Fibroblast of skin of right quadriceps (primary cell): ENCODE results near the gene TTC9C.
"Not testable (repeated sequence)": the region's sequence is repeated elsewhere in the genome, so short reads cannot be mapped to it uniquely, and the experiment has no call there.

Experiments
- DNase-seq: peaks from one replicate; pipeline ENCODE4 v3.0.0-alpha.2; 2013

TTC9C gene

GRCh38 chr11:62710001-62710345 lies 18.3 kb upstream of the TTC9C start:
- no peak for DNase-seq

- no peak for DNase-seq
Observed at GRCh38 chr11:62712276-62712812, 15.9 kb upstream of the TTC9C start.

- DNase-seq, result no peak
Observed at GRCh38 chr11:62712861-62713260, 15.4 kb upstream of the TTC9C start.

- no peak for DNase-seq
Observed at GRCh38 chr11:62713343-62713742, 14.9 kb upstream of the TTC9C start.

- no peak for DNase-seq
Observed at GRCh38 chr11:62715150-62716130, 12.8 kb upstream of the TTC9C start.

- DNase-seq, result no peak
Observed at GRCh38 chr11:62716206-62716605, 12.1 kb upstream of the TTC9C start.

GRCh38 chr11:62716816-62717215 lies 11.5 kb upstream of the TTC9C start:
- DNase-seq, result no peak

- no peak for DNase-seq
Observed at GRCh38 chr11:62719302-62719978, 8.8 kb upstream of the TTC9C start.

- DNase-seq, result peak; percentile 41
Observed at GRCh38 chr11:62721994-62722393, 6.3 kb upstream of the TTC9C start.

GRCh38 chr11:62724171-62724570 lies 4.1 kb upstream of the TTC9C start:
- no peak for DNase-seq

GRCh38 chr11:62725646-62726045 lies 2.6 kb upstream of the TTC9C start:
- no peak for DNase-seq

- no peak for DNase-seq
Observed at GRCh38 chr11:62726156-62726914, 2.0 kb upstream of the TTC9C start.

- DNase-seq, result no peak
Observed at GRCh38 chr11:62726915-62727164, 1.4 kb upstream of the TTC9C start.

- DNase-seq, result peak; percentile 100
Observed at GRCh38 chr11:62727165-62727871, 968 bp upstream of the TTC9C start, which contains the start of gene HNRNPUL2. TSS of gene HNRNPUL2 (minus strand) at chr11:62727457. CDS start at chr11:62727156, 301 bp downstream.

GRCh38 chr11:62727872-62728170 lies 465 bp upstream of the TTC9C start:
- DNase-seq, result peak; percentile 99

GRCh38 chr11:62730076-62730475 lies 1.8 kb downstream of the TTC9C start:
- not testable (repeated sequence) for DNase-seq

- DNase-seq, result peak; percentile 27
Observed at GRCh38 chr11:62732830-62733229, 4.5 kb downstream of the TTC9C start.

- no peak for DNase-seq
Observed at GRCh38 chr11:62737196-62737595, 8.9 kb downstream of the TTC9C start.

- DNase-seq, result no peak
Observed at GRCh38 chr11:62747475-62748160, 19.3 kb downstream of the TTC9C start.

- DNase-seq, result not testable (repeated sequence)
Observed at GRCh38 chr11:62749931-62750330, 21.6 kb downstream of the TTC9C start.

GRCh38 chr11:62752177-62752785 lies 24.0 kb downstream of the TTC9C start:
- no peak for DNase-seq
